Medulla oblongata (tissue), 1 donor: ENCODE data around the gene CENPP.

Experiments used
- DNase-seq: peaks from one replicate; pipeline ENCODE4 v3.0.0-alpha.2; 2015; ENCODE audit errors: extremely low spot score

The CENPP gene

GRCh38 chr9:92656537-92656925, 330.8 kb downstream of the CENPP start:
- DNase-seq = no peak

- no peak for DNase-seq
These were observed 331.7 kb downstream of the CENPP start for GRCh38 chr9:92657296-92658094.

DNA sequence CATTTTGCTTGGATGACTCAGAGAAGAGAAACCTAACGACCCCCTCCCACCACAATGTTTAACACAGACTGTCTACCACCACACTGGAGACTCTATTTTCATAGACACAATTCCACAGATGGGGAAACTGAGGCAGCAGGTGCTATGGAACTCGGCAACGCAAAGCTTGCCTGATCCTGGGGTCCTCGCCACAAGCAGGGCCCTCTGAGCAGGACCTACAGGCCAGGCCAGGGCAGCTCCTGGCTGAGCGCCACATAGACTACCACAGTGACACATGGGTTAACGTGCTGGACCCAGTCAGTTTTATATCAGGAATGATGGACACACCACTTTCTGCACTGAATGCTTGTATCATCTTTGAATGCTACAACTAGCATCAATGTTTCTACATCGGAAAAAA, 332.4 kb downstream of the CENPP start:
- no peak for DNase-seq

DNA sequence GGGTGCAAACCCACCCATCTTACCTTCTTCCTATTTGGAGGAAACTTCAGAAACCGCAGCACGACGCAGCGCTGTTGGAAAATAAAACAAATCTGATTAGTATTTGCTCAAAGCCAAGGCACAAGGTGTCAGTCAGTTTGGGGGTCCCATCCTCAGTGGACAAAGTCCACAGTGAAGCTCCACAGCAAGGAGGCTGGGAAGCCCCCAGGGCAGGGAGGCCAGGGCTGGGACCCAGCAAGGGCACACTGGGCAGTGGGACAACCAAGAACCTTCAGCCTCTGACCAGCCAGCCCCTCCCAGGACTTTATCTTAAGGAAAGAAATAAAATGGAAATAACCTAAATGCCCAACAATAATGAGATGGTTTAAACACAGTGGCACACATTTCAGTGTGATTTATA, 332.9 kb downstream of the CENPP start:
- DNase-seq = no peak

DNA sequence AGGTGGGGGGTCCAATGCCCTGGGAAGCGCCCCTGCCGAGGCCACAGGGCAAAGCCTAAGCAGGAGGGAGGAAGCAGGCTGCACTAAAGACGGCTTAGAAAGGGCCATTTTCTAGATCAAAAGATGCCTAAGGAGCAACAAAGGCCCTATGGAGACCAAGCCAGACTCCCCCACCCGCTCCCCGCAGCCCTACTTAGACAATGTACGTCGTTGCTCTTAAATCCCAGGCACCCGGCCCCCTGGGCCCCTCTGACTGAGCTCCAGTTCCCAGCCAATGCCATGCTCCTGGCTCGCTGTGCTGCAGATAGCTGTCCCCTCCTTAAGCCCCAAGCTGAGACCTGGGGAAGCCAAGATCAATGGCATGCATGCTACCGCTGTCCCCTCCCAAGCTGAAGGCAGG, 333.8 kb downstream of the CENPP start:
- DNase-seq = no peak

DNA sequence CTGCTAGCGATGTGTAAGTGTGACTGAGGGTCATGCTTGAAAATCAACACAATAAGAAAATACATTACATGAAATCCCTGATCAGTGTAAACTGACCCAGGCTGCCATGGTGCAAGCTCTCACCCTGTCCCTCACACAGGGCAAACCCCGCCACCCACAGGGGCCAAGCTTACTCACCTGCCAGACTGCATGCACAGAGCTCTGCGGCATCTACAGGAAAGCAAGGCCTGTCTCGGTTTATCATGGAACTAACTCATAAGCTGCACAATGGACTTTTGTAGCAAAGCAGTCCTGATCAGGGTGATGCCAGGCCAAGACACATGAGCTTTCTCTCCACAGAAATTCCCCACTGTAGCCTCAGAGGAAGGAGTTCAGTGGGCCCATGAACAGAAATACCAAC, 334.5 kb downstream of the CENPP start:
- peak; percentile 65 for DNase-seq

- DNase-seq = no peak
These were observed 335.4 kb downstream of the CENPP start for GRCh38 chr9:92661127-92661526.

GRCh38 chr9:92661743-92662142, 336.0 kb downstream of the CENPP start:
- DNase-seq = no peak

DNA sequence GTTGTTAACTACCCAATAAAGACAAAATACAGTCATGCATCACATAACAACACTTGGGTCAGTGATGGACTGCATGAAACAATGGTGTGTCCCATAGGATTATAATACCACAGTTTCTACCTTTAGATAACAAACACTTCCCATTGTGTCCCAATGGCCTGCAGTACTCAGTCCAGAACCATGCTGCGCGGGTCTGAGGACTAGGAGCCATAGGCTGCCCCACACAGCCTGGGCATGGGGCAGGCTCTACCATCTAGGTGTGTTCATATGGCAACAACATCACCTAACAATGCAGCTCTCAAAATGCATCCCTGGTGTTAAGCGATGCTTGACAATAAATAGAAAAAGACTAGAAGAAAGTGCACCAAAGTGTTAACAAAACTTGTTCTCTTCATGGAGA, 337.4 kb downstream of the CENPP start:
- DNase-seq = no peak

GRCh38 chr9:92663951-92664350, 338.2 kb downstream of the CENPP start:
- DNase-seq = no peak

GRCh38 chr9:92664394-92665152, 338.8 kb downstream of the CENPP start:
- peak; percentile 69 for DNase-seq

DNA sequence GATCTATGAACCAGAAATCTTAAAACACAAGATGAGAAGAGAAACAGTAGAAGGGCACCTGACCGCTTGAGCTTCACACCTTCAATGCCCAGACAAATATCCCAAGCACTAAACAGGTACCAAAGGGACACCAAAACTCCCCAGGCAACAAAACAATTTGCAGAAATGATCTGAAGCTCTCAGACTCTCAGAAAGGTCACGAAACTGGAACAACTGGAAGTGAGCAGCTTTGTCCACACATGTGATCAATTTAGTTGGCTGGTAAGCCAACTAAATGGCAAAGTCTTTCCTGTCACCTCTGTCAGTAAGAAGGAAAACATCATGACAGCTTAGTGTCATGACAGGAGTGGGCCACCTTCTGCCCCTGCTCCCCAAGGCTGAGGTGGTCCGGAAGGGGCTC, 340.1 kb downstream of the CENPP start:
- DNase-seq = no peak

- no peak for DNase-seq
These were observed 340.5 kb downstream of the CENPP start for GRCh38 chr9:92666236-92666635.

DNA sequence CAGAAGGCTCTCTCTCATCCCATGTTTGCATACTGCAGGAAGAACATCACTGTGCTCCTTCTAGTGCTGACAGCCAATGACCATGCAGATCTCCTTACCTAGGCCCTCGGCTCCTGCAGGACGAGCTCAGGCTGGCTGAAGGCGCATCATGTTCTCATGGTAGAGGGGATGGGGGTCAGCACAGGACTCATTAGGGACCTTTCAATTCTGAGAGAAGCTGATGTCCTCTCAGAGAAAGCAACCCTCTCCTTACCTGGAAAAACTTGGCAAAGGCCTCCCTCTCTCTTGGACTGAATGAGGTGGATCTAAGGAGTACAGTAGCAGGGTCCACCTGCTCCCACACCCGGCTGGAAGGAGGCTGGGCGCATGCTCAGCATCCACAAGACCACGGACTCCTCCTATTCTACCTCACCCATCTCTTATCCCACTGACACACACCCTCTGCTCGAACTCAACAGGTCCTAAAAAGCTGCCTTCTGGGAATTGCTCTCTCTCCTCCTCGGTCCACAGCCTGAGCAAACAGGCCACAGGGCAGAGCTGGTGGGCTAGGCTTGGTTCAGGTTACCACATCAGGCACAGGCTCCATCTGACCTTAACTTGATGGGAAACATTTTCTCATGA, 341.3 kb downstream of the CENPP start:
- DNase-seq = no peak

DNA sequence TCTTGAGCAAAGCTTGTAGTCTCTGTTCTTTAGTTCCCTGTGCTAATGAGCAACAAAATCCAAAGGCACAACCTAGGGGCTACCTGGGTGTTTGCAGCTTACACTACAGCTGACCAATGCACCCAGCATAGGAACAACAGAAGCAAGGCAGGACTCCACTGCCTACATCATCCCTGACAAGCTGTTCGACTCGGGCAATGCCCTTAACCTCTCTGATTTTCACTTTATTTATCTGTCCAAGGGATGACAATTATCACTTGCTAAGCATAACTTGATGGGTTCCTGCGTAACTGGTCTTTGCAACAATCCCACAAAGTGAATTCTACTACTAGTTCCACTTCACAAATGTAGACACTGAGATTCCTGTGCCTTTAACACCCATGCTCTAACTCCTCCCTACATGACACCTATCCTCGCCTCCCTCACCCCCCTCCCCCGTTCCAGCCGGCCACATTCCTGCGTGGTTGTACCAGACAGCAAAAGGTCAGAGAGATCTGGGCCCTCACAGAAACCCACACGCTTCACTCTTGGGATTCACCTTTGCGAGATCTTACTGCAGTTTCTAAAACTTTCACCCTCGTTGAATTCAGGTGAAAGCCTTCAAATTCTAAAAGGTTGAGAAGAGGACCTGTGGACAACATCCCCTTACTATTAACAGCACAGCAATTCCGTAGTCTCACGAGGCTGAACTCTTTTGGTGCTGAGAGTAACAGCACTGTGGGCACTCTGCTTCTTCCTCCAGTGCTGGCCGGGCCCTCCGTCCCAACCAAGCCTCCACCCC, 343.2 kb downstream of the CENPP start:
- DNase-seq = peak; percentile 19

GRCh38 chr9:92669527-92669889, 343.8 kb downstream of the CENPP start:
- no peak for DNase-seq
